K562 (cell line): Measurements from ENCODE around the gene PREP.

Experiments used
- E2F4 ChIP-seq: sonication (generic); formaldehyde crosslinking; IDR thresholded peaks from 2 replicates; pipeline ENCODE4 v1.8.0; 2022; ENCODE audit warnings: mild to moderate bottlenecking, low read depth, missing genetic modification reagents
- ESRRA ChIP-seq: fragments of 450-650 bp; IDR thresholded peaks from 2 replicates; pipeline ENCODE4 v1.6.1; 2014; ENCODE audit warnings: low read depth, mild to moderate bottlenecking, moderate library complexity, borderline replicate concordance
- EZH2 ChIP-seq: IDR thresholded peaks from 2 replicates; pipeline ENCODE4 v1.6.1; 2012; ENCODE audit warnings: low read depth, mild to moderate bottlenecking, inconsistent platforms, low read length, borderline replicate concordance
- ZNF280A ChIP-seq: fragments of 450-650 bp; IDR thresholded peaks from 2 replicates; pipeline ENCODE4 v1.6.1; 2018; ENCODE audit warnings: mild to moderate bottlenecking, low read depth; ENCODE audit not compliant: partially characterized antibody
- ZNF740 ChIP-seq, 3 experiments: fragments of 200-800 bp in 1 of 3; sonication (Bioruptor generic) in 1 of 3; sonication (generic) in 1 of 3; formaldehyde crosslinking in 1 of 3; IDR thresholded peaks; 2 replicates each; pipeline versions ENCODE4 v1.6.1 to v1.8.0; 2016 to 2022; ENCODE audit warnings: mild to moderate bottlenecking in 2 of 3, missing compliant biosample characterization in 2 of 3, missing genetic modification characterization in 2 of 3, missing genetic modification reagents in 1 of 3

GRCh38 chr6:105437236-105437635, 34.4 kb upstream of the PREP start:
- no peak for TF ChIP-seq EZH2
- no peak for TF ChIP-seq ESRRA
- TF ChIP-seq ZNF740 (CRISPR knock-in tag; IDR thresholded peaks at IDR 0.05) = no peak
- TF ChIP-seq ZNF740 (tag; IDR thresholded peaks at IDR 0.05) = no peak
- no peak for TF ChIP-seq ZNF280A
- TF ChIP-seq E2F4 (CRISPR knock-in tag) = no peak
